ENCODE results near the gene C9orf72. TPM values are rescaled to one million over a fixed set of nuclear protein-coding genes. Genes with fewer than 3 reads are reported as not detected.

Gene C9orf72
- total RNA-seq, 2 donors from 2014 or later, result 13.9 to 19.6 TPM

DNA sequence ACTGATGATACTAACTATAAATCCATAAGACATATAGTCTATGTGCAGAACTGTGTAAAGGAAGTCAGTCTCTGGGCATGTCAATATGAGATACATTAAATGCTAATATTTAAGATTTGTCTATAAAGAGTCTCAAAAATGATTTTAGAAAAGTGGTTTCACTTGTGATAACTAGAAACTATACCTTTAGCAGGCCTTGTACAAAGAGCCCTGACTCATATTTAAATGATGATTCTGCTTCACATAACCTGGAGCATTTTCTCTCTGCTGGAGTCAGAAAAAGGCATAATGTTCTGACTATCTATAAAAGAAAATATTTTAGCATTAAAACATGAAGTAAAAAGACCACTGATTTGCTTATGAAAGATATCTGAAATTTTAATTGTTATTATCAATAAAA is 15.0 kb downstream of the C9orf72 start:
- H3K27ac Mint-ChIP-seq, result no peak overlapping the region
- DNase-seq (ENCODE audit: low spot score in 2 of 2) (no peak), ATAC-seq (peak in 1 of 2 donors; percentile 57)

DNA sequence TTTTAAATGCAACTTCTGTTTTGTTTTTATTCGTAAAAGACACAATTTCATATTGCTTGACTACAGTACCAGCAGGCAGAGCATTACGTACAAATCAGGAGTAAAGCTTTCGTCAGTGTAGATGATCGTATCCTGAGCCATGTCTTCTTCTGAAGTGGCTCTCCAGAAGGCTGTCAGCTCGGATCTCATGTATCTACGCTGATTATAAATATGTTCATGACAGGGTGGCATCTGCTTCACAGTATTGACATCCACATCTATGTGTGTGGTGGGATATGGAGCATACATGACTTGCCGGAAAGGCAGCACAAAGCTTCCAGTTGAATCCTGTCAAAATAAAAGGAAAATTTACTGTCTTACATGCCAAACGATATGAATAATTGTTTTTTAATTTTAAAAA is 16.8 kb downstream of the C9orf72 start:
- no peak for ATAC-seq
- Mint-ChIP-seq H3K36me3 (peaks cover 8 to 11% of the 10 kb centered on the region in 2 donors), H3K27ac (no peak overlapping the region), H3K9me3 (no peaks in the 10 kb centered on the region)
- DNase-seq (ENCODE audit: low spot score in 2 of 2), result no peak

More for the DNA sequence above, 15.0 kb downstream of the C9orf72 start:
- peaks cover 7 to 9% of the 10 kb centered on the region in 2 donors for H3K36me3 Mint-ChIP-seq
- no peaks in the 10 kb centered on the region for H3K9me3 Mint-ChIP-seq

DNA sequence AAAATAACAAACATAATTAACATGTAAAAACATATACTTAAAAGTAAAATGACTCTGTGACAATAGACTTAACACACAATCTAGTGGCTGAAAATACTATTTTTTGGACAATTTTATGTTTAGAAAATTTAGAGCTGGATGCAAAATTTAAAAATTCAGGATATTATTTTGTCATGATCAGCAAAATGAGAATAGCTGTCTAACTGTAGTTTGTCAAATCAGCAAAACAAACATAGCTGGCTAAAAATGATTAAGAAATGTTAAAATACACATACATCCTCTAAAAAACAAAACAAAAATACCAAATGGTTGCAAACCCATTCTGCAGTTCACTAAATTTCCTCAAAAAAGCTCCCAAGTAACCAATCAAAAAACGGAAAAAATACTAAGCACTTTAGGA is 18.6 kb downstream of the C9orf72 start:
- Mint-ChIP-seq H3K36me3 (peaks cover 6 to 10% of the 10 kb centered on the region in 2 donors), H3K9me3 (no peaks in the 10 kb centered on the region), H3K27ac (no peak overlapping the region)
- DNase-seq (ENCODE audit: low spot score in 2 of 2) (no peak), ATAC-seq (no peak)

DNA sequence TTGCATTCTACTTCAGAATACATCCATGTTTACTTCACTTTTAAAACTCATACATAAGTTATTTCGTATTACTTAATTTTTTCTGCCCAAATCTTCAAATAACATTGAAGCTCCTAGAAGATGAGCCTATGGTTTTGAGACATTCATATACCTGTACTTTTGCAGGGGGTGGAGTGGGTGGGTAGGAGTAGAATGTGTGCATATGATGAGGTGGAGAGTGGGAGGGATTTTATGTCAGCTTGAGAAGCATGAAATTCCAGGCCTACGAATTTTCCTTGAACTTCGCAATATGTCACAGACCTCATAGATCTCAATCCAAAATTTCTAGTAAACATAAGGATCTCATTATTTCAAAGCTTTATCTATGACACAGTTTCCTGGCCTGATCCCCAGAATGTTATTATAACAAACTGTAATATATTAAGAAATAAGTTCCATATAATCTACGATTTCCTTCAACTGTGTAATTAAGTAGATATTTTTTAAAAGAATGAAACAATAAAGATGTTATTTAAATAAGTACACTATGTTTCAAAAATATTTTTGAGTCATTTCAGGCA is 24.0 kb downstream of the C9orf72 start:
- no peak for DNase-seq (ENCODE audit: low spot score in 2 of 2)

DNA sequence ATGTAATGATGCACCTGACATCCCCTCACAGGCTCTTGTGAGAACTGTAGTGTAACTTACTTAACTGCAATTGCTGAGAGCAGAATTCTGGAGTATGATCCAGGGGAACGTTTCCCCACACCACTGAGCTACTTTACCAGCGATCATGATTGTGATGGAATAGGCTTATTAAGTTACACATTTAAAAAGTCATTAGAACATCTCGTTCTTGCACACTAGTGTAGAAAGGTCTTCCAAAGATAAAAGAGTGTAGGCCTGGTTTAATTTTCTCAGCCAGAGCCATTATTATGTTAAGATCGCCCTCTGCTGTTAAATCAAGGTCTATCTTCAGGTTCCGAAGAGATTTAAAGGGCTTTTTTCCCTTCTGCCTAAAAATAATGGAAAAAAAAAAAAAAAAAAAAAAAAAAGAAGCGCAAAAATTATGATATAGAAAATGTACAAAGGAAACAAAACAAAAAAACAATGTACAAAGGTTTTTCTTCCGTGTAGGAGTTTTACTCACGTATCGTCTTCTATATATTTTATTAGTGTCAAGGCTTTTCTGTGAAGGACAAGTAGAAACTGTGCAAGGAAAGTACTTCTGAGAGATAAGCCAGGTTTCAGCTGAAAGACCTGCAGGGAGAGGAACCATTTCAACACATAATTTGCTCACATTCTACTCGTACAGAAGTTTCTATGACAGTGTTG is 25.1 kb downstream of the C9orf72 start:
- no peak for DNase-seq (ENCODE audit: low spot score in 2 of 2)
- H3K27ac Mint-ChIP-seq, result no peak overlapping the region
- no peak for ATAC-seq
- no peaks in the 10 kb centered on the region for H3K9me3 Mint-ChIP-seq
- peaks cover 7% of the 10 kb centered on the region in 2 donors for H3K36me3 Mint-ChIP-seq

More for the DNA sequence above, 24.0 kb downstream of the C9orf72 start:
- no peak for ATAC-seq
- Mint-ChIP-seq H3K9me3 (no peaks in the 10 kb centered on the region), H3K27ac (no peak overlapping the region), H3K36me3 (peaks cover 8 to 10% of the 10 kb centered on the region in 2 donors)

DNA sequence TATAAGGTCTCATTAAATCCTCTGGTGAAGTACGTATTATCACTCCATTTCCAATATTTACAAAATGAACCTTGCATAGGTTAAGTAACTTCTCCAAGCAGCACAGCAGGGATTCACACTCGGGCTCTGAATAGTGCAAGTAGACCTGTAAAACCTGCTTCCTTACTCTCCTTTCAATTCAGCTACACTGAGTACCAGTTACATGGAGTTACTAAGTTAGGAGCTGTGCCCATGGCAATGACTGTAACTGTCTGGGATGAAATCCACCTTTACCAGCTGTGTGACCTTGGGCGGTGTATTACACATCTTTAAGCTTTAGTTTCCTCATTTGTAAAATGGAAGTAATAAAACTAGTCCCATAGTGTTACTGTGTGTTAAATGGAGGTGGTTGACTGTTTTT is 27.8 kb downstream of the C9orf72 start:
- Mint-ChIP-seq H3K9me3 (no peaks in the 10 kb centered on the region), H3K36me3 (peaks cover 0 to 5% of the 10 kb centered on the region in 2 donors), H3K27ac (no peak overlapping the region)
- ATAC-seq, result no peak
- DNase-seq (ENCODE audit: low spot score in 2 of 2), result no peak

DNA sequence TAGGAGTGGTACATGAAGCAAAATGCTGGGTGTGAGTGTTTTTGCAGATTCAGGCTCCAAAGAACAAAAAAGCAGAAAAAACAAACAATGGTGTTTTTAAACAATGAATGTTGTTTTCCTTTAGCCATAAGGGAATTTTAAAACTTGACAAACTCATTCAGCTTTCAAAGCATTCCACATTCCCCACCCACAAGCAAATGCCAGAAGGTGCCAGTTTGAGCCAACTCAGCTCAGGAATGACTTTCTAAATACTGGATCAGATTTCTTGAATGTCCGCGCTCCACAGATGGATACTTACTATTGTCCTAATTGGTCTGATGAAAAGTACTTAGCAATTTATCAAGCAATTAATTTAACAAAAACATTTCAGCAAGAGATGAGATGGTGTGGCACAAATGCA is 30.8 kb downstream of the C9orf72 start:
- DNase-seq (ENCODE audit: low spot score in 2 of 2) (no peak), ATAC-seq (no peak)
- H3K36me3 Mint-ChIP-seq, result peaks cover 0 to 5% of the 10 kb centered on the region in 2 donors
- no peaks in the 10 kb centered on the region for H3K9me3 Mint-ChIP-seq
- no peak overlapping the region for H3K27ac Mint-ChIP-seq

DNA sequence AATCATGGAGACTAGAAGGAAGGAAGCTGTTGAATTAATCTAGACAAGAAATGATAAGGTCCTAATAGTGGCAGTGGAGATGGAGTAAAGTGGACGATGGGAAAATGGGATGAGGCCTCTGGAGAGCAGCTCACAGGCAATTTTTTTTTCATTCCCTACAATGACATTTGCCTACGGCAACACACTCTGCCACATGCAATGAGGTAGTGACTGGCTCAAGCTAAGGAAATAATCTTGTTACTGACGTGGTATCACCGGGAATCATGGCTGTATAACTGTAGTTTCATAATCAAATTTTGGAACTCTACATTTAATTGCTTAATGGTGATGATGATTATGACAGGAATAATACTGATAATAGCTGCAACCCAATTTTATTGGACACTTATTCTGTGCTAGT is 31.5 kb downstream of the C9orf72 start:
- ATAC-seq (no peak), DNase-seq (ENCODE audit: low spot score in 2 of 2) (no peak)
- Mint-ChIP-seq H3K9me3 (no peaks in the 10 kb centered on the region), H3K27ac (no peak overlapping the region), H3K36me3 (peaks cover 0 to 5% of the 10 kb centered on the region in 2 donors)

DNA sequence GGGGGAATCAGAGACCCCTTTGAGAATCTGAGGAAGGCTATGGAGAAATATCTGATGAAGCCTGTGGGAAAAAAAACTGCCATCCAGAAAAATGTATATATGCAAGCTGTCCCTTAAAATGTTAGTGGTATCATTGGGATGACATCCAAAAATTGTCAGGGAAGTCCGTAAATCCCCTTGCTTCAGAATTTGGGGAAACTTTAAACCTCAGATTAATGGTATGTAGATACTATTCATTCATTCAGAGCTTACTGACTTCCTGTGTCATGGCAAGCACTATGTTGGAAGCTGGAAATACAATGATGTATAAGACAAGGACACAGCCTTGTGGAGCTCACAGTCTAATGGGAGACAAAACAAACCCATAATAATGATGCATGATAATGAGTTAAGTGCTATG is 32.8 kb downstream of the C9orf72 start:
- H3K36me3 Mint-ChIP-seq, result peaks cover 0 to 5% of the 10 kb centered on the region in 2 donors
- no peak for DNase-seq (ENCODE audit: low spot score in 2 of 2)
- ATAC-seq, result no peak
- H3K9me3 Mint-ChIP-seq, result no peaks in the 10 kb centered on the region
- H3K27ac Mint-ChIP-seq, result no peak overlapping the region

DNA sequence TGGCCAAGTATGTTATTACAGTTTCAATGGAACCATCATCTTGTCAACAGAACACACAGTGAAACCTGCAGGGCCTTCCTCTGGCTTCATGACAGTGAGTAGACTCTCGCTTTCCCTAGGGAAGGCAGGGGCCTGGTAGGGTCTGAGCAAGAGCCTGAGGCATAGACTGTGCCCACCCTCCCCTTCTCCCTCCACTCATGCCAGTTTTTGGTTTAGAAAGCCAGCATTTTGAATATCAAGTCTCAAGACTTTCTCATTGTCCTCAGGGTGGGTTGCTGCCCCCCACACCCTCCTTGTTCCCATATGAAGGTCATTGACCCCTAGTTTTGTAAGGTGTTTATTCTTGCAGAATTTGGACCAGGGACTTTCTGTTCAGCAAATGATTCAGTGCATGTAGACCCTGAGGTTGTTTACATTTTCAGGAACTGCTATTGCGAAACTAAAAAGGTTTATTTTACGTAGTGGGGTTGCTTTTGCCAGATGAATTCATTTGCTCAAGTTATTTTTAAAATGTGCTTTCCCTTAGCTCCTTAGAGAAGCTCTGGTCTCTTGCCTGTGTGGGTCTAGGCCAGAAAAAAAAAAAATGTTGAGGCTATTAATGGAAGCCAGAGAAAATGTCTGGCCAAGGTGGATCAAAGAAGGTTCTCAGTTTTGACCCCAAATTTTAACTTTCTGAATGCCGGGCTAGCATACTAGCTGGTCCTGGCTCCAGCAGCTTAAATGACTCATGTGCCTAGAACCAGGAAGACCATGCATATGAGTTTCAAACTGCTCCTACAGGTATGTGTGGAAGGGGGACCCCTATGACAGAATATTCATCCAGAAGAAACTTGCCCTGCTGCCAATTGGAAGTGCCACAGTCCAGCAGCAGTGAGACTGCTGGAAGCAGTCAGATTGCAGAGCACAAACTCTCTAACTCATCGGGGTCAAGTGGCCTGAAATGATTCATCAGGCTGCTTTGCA is 33.5 kb downstream of the C9orf72 start:
- ATAC-seq (no peak), DNase-seq (ENCODE audit: low spot score in 2 of 2) (no peak)
- H3K36me3 Mint-ChIP-seq, result peaks cover 0 to 5% of the 10 kb centered on the region in 2 donors
- no peak overlapping the region for H3K27ac Mint-ChIP-seq
- H3K9me3 Mint-ChIP-seq, result no peaks in the 10 kb centered on the region

DNA sequence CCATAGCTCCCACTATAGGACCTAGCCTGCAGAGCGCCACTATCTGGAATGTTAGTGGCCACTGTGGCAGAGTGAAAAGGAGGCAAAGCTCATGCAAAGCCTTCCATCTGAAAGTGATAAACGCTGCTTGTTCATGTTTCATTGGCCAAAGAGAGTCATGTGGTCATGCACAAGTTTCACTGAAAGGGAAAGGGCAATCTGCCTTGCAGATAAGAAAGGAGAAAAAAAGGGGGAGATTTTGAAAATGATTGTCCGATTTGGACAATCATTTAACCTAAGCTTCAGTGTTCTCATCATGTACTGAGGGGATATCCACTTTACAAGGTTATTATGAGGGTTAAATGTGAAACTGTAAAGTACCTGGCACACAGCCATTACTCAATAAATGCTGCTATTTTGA is 34.6 kb downstream of the C9orf72 start:
- DNase-seq (ENCODE audit: low spot score in 2 of 2) (no peak), ATAC-seq (no peak)
- H3K27ac Mint-ChIP-seq, result no peak overlapping the region
- H3K9me3 Mint-ChIP-seq, result no peaks in the 10 kb centered on the region
- H3K36me3 Mint-ChIP-seq, result no peaks in the 10 kb centered on the region

DNA sequence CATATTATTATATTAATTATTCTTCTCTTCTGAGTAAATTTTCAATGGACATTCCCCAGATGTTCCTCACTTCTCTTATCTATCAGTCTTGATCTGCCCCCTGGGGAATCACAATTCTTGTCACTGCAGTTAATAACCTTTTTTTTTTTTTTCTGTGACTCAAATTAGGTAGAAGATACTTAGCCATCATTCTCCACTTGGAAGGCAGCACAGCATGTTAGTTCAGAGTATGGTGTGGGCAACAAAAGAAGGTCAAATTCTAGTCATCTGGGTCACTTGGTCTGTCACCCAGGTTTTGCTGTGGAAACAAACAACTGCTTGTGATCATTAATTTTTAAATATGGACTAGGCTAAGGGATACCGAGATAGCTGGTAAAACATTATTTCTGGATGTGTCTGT is 35.5 kb downstream of the C9orf72 start:
- no peaks in the 10 kb centered on the region for H3K9me3 Mint-ChIP-seq
- no peak overlapping the region for H3K27ac Mint-ChIP-seq
- no peaks in the 10 kb centered on the region for H3K36me3 Mint-ChIP-seq
- no peak for ATAC-seq
- DNase-seq (ENCODE audit: low spot score in 2 of 2), result no peak

DNA sequence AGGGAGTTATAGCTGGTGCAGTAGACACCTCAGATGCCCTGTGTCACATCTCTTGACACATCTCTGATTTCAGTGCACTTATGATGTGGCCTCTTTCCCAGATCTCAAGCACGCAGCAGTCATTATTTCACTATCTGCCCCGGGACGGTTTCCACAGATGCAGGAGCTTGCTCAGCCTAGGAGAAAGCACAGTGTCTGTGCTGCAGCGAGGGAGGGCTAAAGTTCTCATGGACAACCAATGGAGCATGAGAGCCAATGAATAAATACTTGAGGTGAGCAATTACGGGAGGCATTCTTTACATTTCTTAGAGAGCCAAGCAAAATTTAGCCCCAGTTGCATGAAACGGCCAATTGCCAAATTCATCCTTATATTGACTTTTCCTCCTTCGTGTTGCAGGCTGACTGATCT is 36.2 kb downstream of the C9orf72 start:
- ATAC-seq (no peak), DNase-seq (ENCODE audit: low spot score in 2 of 2) (no peak)
- Mint-ChIP-seq H3K36me3 (no peaks in the 10 kb centered on the region), H3K27ac (no peak overlapping the region), H3K9me3 (no peaks in the 10 kb centered on the region)

DNA sequence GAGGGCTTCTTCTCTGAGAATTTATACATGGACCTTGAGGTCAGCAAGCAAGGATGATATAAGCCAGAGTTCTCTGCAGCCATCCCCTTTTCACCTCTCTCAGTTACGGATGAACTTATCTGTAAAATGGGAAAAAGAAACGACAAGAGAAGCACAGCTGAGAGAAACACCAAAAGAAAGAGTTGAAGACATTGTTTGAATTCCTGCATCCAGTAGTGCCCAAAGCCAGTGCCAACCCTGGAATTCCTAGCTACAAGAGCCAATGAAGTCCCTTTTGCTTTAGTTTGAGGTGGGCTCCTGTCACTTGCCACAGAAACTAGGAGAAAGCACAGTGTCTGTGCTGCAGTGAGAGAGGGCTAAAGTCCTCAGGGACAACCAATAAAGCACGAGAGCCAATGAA is 37.1 kb downstream of the C9orf72 start:
- Mint-ChIP-seq H3K9me3 (no peaks in the 10 kb centered on the region), H3K36me3 (no peaks in the 10 kb centered on the region), H3K27ac (no peak overlapping the region)
- no peak for DNase-seq (ENCODE audit: low spot score in 2 of 2)
- no peak for ATAC-seq

DNA sequence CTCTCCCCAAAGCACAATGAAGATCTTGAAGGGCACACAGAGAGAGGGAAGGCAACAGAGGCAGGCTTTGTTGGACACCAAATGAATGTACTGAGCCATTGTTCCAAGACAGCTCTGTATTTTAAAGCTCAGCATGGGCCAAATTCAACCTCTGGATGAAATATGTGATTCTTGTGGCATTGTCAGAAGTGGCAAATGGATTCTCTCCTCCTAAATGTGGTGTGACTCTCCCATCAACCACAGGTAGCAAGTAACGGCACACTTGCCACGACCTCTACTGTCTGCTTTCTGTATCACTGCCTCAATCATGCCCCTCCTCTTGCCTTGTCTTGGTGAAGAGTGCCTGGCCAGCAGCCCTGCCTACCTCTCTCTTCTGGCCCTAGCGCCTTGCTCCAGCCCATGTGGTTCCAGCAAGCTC is 37.6 kb downstream of the C9orf72 start:
- ATAC-seq, result no peak
- no peak overlapping the region for H3K27ac Mint-ChIP-seq
- DNase-seq (ENCODE audit: low spot score in 2 of 2), result no peak
- no peaks in the 10 kb centered on the region for H3K36me3 Mint-ChIP-seq
- no peaks in the 10 kb centered on the region for H3K9me3 Mint-ChIP-seq

DNA sequence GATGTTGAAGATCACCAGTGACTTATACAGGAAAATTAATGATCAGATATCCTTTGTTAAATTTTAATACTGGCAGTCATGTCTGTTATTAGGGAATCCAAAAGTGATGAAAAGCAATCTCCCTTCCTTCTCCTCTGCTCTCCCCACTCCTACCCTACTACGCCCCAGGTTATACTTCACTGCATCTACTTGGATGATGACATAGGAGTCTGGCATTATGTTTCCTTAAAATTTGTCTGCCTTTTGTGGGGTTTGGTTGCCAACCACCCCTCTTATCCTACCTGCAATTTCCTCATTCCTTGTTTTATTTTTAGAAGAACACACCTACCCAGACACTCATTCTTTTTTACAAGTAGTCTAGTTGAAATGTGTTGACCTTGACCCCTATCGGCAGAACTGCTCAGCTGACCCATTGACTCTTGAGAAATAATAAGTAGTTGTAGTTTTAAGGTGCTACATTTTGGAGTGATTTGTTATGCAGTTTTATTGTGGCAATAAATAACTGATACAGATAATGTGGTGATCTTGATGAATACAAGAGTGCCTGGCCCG is 38.5 kb downstream of the C9orf72 start:
- DNase-seq (ENCODE audit: low spot score in 2 of 2) (no peak), ATAC-seq (no peak)
- Mint-ChIP-seq H3K36me3 (no peaks in the 10 kb centered on the region), H3K9me3 (no peaks in the 10 kb centered on the region), H3K27ac (no peak overlapping the region)

DNA sequence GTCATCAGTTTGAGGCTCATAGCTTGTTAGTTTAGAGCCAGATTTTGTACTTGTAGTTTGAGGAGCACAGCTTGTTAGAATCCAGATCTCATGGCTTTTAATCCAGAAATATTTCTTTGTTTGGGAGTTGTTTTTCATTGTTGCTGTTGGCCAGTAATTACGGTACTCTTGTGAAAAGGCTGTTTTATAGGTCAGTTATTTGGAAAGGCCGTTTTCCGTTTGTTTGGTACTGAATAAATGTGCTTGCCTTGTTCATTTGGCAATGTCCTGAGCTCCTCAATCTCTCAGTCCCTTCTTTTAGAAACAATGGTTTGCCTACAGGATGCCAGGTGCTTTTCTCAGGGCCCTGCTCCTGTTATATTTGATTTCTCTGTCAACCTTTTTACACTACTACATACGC is 39.1 kb downstream of the C9orf72 start:
- H3K27ac Mint-ChIP-seq, result no peak overlapping the region
- H3K9me3 Mint-ChIP-seq, result no peaks in the 10 kb centered on the region
- ATAC-seq (no peak), DNase-seq (ENCODE audit: low spot score in 2 of 2) (no peak)
- no peaks in the 10 kb centered on the region for H3K36me3 Mint-ChIP-seq

Measured in activated naive CD4-positive, alpha-beta T cell treated with anti-CD3 and anti-CD28 coated beads, Interleukin-2, amount 50 U/mL, for 72 hours (primary cell).